ENCODE data around the gene ATF2.

Gene ATF2

DNA sequence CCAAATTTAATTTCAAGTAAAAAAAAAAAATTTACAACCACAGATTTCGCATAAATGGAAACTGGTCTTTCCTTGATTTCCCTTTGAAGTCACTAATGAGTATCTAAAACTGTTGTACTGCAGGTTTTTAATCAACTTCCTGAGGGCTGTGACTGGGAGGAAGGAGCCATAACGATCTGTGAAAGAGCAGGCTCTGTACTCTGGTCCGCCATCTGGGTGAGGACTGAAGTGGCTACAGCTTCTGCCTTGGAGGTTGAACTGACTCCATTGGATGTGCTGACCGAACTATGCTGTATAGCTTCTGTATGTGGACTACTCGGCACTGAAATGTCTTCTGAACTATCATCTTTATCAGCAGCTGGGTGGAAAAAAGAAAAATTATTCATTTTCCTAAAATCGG, 93.5 kb downstream of the ATF2 start:
- TF ChIP-seq, protein P1, sequence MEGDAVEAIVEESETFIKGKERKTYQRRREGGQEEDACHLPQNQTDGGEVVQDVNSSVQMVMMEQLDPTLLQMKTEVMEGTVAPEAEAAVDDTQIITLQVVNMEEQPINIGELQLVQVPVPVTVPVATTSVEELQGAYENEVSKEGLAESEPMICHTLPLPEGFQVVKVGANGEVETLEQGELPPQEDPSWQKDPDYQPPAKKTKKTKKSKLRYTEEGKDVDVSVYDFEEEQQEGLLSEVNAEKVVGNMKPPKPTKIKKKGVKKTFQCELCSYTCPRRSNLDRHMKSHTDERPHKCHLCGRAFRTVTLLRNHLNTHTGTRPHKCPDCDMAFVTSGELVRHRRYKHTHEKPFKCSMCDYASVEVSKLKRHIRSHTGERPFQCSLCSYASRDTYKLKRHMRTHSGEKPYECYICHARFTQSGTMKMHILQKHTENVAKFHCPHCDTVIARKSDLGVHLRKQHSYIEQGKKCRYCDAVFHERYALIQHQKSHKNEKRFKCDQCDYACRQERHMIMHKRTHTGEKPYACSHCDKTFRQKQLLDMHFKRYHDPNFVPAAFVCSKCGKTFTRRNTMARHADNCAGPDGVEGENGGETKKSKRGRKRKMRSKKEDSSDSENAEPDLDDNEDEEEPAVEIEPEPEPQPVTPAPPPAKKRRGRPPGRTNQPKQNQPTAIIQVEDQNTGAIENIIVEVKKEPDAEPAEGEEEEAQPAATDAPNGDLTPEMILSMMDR (IDR thresholded peaks at IDR 0.05) = no peak

DNA sequence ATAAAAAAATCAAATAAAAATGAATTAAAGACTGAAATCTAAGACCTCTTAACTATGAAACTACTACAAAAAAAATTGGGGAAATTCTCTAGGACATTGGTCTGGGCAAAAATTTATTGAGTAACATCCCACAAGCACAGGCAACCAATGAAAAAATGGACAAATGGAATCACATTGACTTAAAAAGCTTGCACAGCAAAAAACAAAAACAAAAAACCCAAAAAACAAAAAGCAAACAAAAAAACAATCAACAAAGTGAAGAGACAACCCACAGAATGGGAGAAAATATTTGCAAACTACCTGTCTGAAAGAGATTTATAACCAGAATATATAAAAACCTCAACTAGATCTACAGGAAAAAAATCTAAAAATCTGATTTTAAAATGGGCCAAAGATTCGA, 99.5 kb downstream of the ATF2 start:
- TF ChIP-seq, protein P1 (IDR thresholded peaks at IDR 0.05) = no peak

DNA sequence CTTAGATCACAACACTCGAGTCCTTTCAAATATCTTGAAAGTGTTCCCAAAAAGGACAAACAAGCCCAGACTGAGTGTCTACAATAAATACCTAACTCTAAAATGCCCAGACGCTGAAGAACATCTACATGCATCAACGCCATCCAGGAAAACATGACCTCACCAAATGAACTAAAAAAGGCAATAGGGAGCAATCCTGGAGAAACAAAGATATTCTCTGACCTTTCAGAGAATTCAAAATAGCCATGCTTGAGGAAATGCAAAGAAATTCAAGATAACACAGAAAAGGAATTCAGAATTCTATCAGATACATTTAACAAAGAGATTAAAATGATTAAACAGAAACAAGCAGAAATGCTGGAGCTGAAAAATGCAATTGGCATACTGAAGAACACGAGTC, 101.6 kb downstream of the ATF2 start:
- TF ChIP-seq, protein P1 (IDR thresholded peaks at IDR 0.05) = no peak

DNA sequence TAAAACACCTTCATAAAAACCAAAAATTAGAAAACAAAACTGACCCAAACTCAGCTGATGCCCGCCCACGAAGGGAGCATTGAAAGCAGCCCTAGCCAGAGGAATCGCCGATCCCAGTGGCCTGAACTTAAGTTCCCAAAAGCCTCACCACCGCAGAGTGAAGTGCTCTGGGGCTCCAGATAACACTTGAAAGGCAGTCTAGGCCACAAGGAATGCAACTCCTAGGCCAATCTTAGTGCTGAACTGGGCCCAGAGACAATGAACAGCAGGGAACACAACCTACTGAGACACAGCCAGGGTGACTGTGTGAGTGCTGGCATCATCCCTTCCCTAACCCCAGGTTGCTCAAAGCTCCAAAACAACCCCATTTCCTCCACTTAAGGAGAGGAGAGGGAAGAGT, 103.2 kb downstream of the ATF2 start:
- TF ChIP-seq, protein P1 (IDR thresholded peaks at IDR 0.05) = no peak

DNA sequence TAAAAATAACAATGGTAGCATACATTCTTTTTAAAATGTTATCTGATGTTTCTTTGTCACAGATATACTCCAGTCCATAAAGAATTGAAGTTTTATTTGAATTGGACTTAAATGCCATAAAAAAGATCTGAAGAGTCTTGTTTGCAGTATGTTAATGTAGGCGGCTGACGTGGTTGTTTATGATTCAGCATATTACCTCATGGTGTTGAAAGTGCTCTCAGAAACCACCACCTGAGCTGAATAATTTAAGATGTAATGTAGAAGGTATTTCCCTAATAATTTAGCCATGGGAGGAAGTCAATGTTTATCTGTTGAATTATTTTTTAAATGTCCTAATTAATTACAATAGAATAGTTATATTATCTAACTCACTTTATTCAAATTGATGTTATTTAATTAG, 104.3 kb downstream of the ATF2 start:
- TF ChIP-seq, protein P1 (IDR thresholded peaks at IDR 0.05) = no peak

DNA sequence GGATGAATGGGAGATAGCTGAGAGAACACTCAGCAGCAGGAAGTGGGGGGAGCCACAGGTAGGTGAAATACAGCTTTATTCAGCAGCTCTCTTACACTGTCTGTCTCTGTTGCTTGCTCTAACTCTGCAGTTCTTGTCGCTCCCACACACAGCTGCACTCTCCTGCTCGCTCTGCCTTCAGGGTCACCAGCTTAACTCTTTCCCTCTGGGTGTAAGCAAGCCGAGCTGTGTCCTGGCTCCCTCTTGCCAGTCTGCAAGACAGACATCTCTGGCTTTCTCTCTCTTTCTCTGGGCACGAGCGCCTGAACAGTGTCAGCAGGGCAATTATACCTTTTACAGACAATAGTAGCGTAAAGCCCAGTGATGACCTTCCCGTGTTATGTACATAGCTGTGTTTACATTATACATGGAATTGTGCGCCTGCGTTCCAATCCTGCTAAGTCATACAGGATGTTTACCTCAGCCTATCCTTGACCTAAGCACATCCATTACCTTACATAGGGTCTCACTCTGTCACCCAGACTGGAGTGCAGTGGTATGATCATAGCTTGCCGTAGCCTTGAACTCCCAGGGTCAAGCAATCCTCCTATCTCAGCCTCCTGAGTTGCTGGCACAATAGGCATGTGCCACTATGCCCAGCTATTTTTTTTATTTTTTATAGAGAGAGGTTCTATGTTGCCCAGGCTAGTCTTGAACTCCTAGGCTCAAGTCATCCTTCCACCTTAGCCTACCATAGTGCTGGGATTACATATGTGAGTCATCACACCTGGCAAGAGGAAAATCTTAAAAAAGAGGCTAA, 105.0 kb downstream of the ATF2 start:
- TF ChIP-seq, protein P1 (IDR thresholded peaks at IDR 0.05) = no peak

DNA sequence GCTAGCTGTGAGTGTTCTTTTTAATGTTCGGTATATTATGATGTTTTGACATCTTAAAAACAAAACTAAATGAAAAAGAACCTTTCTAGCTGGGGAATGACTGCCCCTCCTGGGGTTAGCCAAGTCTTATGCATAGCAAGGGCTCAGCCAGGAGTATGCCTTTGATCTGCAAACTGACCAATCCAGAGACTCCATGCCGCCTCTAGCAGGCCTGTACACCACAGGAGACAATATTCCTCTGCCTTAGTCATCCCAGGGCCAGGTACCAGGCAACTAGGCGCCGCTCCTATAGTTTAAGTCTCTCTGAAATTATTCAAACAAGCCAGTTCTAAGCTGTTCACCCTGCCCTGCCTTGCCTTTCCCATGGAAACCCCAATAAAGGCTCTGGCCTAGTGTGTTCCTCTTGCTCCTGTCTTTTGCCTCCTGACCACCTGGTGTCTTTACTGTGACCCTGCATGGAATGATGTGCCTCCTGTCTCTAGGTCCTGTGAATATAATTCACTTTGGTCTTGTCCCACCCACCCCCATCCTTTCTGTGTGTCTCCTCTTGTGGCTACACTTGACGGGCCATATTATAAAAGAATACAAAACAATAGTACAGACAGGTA, 110.8 kb downstream of the ATF2 start:
- TF ChIP-seq, protein P1 (IDR thresholded peaks at IDR 0.05) = no peak
